HepG2 (cell line): Measurements from ENCODE around the gene TRMT6. TPM values are rescaled to one million over a fixed set of nuclear protein-coding genes. Genes with fewer than 3 reads are reported as not detected.

Experiments
- DNMT3B ChIP-seq: conservative IDR thresholded peaks from 2 replicates; pipeline ENCODE4 v1.6.1; 2016; ENCODE audit warnings: missing biosample characterization, control low read depth
- PRMT3 ChIP-seq: sonication (generic); formaldehyde crosslinking; IDR thresholded peaks from 2 replicates; pipeline ENCODE4 v1.8.1; 2022; ENCODE audit warnings: low read depth, mild to moderate bottlenecking, moderate library complexity, missing genetic modification reagents, borderline replicate concordance
- RARA ChIP-seq: IDR thresholded peaks from 2 replicates; pipeline ENCODE4 v1.6.1; 2016; ENCODE audit warnings: missing genetic modification reagents, missing compliant biosample characterization
- SMYD3 ChIP-seq: sonication (generic); formaldehyde crosslinking; IDR thresholded peaks from 2 replicates; pipeline ENCODE4 v1.8.1; 2023; ENCODE audit warnings: mild to moderate bottlenecking, missing genetic modification reagents
- TBP ChIP-seq: sonication (generic); formaldehyde crosslinking; IDR thresholded peaks from 2 replicates; pipeline ENCODE4 v1.5.0; 2020; ENCODE audit warnings: missing genetic modification reagents
- XBP1 ChIP-seq: sonication (generic); formaldehyde crosslinking; IDR thresholded peaks from 2 replicates; pipeline ENCODE4 v1.5.0; 2020; ENCODE audit warnings: missing genetic modification reagents
- ZNF263 ChIP-seq: sonication (generic); formaldehyde crosslinking; IDR thresholded peaks from 2 replicates; pipeline ENCODE4 v1.4.0; 2020; ENCODE audit warnings: missing genetic modification reagents
- ZNF563 ChIP-seq: sonication (generic); formaldehyde crosslinking; IDR thresholded peaks from 2 replicates; pipeline ENCODE4 v1.8.0; 2022; ENCODE audit warnings: mild to moderate bottlenecking, moderate library complexity, missing genetic modification reagents
- ZSCAN20 ChIP-seq: sonication (generic); formaldehyde crosslinking; IDR thresholded peaks from 2 replicates; pipeline ENCODE4 v1.4.0; 2020; ENCODE audit warnings: missing genetic modification reagents, mild to moderate bottlenecking, borderline replicate concordance
- polyA plus RNA-seq, 8 experiments: library from polyadenylated mRNA; depleted of rRNA in 3 of 8; stranded (reverse) in 7 of 8; unstranded in 1 of 8; fragments of >200 nt; fragmentation: Illumina TruSeq in 4 of 8; extraction: Trizol in 4 of 8; gene quantifications; 2 replicates each; pipeline versions ENCODE4 v1.2.1 to v1.2.3, GENCODE V29; 2011 to 2016; ENCODE audit warnings: low read depth in 4 of 8, missing spikeins in 1 of 8, mixed read lengths in 1 of 8; ENCODE audit not compliant: insufficient read depth in 1 of 8
- total RNA-seq, 5 experiments: library from RNA; depleted of rRNA; stranded (reverse); fragments of >200 nt; fragmentation: Illumina TruSeq; extraction: Trizol; gene quantifications; 2 replicates each; pipeline ENCODE4 v1.2.3, GENCODE V29; 2016; ENCODE audit warnings: low read depth in 1 of 5
- TF ChIP-seq, protein P1 (sequence below): IDR thresholded peaks from 2 replicates; pipeline ENCODE4 v1.6.1; 2016
- TF ChIP-seq, protein P2 (sequence below), 2 experiments: fragments of 450-650 bp in 1 of 2; sonication (generic) in 1 of 2; formaldehyde crosslinking in 1 of 2; IDR thresholded peaks; 2 replicates each; pipeline versions ENCODE4 v1.6.1 to v1.8.0; 2016 to 2022; ENCODE audit warnings: antibody characterized with exemption in 1 of 2, mild to moderate bottlenecking in 1 of 2, missing genetic modification reagents in 1 of 2
- TF ChIP-seq, protein P3 (sequence below): sonication (generic); formaldehyde crosslinking; IDR thresholded peaks from 2 replicates; pipeline ENCODE4 v1.5.1; 2020; ENCODE audit warnings: missing genetic modification reagents, mild to moderate bottlenecking, borderline replicate concordance
- TF ChIP-seq, protein P4 (sequence below): sonication (generic); formaldehyde crosslinking; IDR thresholded peaks from 2 replicates; pipeline ENCODE4 v1.4.0; 2020; ENCODE audit warnings: missing genetic modification reagents

TRMT6 gene
- total and polyA plus RNA-seq, 2 of the 13 experiments (the other 11 are each of a cell fraction or from before 2014, with no cell fraction given): 10.5 to 37.8 TPM

DNA sequence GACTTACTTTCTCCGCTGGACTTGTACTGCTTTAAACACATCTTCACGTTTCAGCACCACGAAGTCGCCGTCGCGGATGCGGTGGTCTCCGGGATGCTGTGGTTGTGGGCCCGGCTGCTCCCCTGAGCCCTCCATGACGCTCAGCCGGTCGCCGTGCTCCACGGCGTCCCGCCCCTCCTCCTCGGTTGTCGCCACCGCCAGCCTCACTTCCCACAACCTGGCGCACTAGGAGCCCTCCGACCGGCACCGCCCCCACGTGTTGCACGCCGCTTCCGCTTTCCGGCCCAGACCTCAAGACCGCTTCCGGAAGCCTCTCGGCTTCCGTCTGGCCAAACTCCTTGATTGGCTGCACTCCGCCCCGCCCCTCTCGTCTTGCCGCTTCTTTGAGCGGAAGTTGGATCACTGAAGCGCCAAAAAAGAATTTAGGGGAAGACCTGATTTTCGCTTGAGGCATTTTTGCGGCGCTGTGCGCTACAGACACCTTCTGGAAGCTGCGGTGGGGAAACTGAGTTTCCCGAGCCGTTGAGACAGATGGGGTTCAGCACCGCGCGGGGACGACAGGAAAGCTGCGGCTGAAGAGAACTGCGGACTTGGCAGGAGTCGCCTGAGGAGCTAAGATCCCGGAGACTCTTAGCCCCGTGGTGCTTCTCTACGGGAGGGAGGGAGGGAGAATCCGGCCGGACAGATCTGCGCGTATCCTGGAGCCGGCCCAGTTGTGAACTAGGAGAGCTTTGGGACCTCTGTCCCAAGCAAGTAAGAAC lies at the start of gene TRMT6, which contains the start of gene MCM8 (continued):
- TF ChIP-seq, protein P1, sequence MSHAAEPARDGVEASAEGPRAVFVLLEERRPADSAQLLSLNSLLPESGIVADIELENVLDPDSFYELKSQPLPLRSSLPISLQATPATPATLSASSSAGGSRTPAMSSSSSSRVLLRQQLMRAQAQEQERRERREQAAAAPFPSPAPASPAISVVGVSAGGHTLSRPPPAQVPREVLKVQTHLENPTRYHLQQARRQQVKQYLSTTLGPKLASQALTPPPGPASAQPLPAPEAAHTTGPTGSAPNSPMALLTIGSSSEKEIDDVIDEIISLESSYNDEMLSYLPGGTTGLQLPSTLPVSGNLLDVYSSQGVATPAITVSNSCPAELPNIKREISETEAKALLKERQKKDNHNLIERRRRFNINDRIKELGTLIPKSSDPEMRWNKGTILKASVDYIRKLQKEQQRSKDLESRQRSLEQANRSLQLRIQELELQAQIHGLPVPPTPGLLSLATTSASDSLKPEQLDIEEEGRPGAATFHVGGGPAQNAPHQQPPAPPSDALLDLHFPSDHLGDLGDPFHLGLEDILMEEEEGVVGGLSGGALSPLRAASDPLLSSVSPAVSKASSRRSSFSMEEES (CRISPR knock-in tag): peak; percentile 91
- TF ChIP-seq, protein P2, sequence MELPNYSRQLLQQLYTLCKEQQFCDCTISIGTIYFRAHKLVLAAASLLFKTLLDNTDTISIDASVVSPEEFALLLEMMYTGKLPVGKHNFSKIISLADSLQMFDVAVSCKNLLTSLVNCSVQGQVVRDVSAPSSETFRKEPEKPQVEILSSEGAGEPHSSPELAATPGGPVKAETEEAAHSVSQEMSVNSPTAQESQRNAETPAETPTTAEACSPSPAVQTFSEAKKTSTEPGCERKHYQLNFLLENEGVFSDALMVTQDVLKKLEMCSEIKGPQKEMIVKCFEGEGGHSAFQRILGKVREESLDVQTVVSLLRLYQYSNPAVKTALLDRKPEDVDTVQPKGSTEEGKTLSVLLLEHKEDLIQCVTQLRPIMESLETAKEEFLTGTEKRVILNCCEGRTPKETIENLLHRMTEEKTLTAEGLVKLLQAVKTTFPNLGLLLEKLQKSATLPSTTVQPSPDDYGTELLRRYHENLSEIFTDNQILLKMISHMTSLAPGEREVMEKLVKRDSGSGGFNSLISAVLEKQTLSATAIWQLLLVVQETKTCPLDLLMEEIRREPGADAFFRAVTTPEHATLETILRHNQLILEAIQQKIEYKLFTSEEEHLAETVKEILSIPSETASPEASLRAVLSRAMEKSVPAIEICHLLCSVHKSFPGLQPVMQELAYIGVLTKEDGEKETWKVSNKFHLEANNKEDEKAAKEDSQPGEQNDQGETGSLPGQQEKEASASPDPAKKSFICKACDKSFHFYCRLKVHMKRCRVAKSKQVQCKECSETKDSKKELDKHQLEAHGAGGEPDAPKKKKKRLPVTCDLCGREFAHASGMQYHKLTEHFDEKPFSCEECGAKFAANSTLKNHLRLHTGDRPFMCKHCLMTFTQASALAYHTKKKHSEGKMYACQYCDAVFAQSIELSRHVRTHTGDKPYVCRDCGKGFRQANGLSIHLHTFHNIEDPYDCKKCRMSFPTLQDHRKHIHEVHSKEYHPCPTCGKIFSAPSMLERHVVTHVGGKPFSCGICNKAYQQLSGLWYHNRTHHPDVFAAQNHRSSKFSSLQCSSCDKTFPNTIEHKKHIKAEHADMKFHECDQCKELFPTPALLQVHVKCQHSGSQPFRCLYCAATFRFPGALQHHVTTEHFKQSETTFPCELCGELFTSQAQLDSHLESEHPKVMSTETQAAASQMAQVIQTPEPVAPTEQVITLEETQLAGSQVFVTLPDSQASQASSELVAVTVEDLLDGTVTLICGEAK (IDR thresholded peaks at IDR 0.05): peak; percentile 86
- TF ChIP-seq, protein P2 (CRISPR knock-in tag; IDR thresholded peaks at IDR 0.05): no peak; the same call in 1 of the 2 replicates
- no peak; the same call in 1 of the 2 replicates for TF ChIP-seq TBP (CRISPR knock-in tag)
- TF ChIP-seq, protein P3, sequence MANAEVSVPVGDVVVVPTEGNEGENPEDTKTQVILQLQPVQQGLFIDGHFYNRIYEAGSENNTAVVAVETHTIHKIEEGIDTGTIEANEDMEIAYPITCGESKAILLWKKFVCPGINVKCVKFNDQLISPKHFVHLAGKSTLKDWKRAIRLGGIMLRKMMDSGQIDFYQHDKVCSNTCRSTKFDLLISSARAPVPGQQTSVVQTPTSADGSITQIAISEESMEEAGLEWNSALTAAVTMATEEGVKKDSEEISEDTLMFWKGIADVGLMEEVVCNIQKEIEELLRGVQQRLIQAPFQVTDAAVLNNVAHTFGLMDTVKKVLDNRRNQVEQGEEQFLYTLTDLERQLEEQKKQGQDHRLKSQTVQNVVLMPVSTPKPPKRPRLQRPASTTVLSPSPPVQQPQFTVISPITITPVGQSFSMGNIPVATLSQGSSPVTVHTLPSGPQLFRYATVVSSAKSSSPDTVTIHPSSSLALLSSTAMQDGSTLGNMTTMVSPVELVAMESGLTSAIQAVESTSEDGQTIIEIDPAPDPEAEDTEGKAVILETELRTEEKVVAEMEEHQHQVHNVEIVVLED: peak; percentile 95
- TF ChIP-seq SMYD3 (CRISPR knock-in tag): peak; percentile 94
- TF ChIP-seq ZSCAN20 (CRISPR knock-in tag): no peak; the same call in 1 of the 2 replicates
- peak; percentile 86 for TF ChIP-seq DNMT3B
- no peak for TF ChIP-seq ZNF563 (CRISPR knock-in tag)
- TF ChIP-seq XBP1 (CRISPR knock-in tag): no peak; the same call in 1 of the 2 replicates
- TF ChIP-seq ZNF263: peak; percentile 100
- TF ChIP-seq, protein P4, sequence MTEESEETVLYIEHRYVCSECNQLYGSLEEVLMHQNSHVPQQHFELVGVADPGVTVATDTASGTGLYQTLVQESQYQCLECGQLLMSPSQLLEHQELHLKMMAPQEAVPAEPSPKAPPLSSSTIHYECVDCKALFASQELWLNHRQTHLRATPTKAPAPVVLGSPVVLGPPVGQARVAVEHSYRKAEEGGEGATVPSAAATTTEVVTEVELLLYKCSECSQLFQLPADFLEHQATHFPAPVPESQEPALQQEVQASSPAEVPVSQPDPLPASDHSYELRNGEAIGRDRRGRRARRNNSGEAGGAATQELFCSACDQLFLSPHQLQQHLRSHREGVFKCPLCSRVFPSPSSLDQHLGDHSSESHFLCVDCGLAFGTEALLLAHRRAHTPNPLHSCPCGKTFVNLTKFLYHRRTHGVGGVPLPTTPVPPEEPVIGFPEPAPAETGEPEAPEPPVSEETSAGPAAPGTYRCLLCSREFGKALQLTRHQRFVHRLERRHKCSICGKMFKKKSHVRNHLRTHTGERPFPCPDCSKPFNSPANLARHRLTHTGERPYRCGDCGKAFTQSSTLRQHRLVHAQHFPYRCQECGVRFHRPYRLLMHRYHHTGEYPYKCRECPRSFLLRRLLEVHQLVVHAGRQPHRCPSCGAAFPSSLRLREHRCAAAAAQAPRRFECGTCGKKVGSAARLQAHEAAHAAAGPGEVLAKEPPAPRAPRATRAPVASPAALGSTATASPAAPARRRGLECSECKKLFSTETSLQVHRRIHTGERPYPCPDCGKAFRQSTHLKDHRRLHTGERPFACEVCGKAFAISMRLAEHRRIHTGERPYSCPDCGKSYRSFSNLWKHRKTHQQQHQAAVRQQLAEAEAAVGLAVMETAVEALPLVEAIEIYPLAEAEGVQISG (CRISPR knock-in tag): peak; percentile 97
- TF ChIP-seq RARA (CRISPR knock-in tag): peak; percentile 64; the same call in 1 of the 2 replicates
- TF ChIP-seq PRMT3 (CRISPR knock-in tag): no peak
